Caki2 (cell line): Measurements from ENCODE around the gene PRAC2. TPM values are rescaled to one million over a fixed set of nuclear protein-coding genes. Genes with fewer than 3 reads are reported as not detected.
"Not testable (repeated sequence)": the region's sequence is repeated elsewhere in the genome, so short reads cannot be mapped to it uniquely, and the experiment has no call there.

Source experiments
- DNase-seq: peaks from one replicate; pipeline ENCODE4 v3.0.0-alpha.2; 2015; ENCODE audit warnings: low read depth
- in situ Hi-C: cut with HindIII; loops from 2 replicates; pipeline ENCODE4 v1.10.0; 2016; ENCODE audit warnings: low sequenced_read_pairs, low pct_unique_long_range_greater_than_20kb, mixed read lengths
- total RNA-seq: library from RNA; depleted of rRNA; stranded (reverse); fragments of >200 nt; shearing (Covaris generic); gene quantifications from 2 replicates; pipeline ENCODE4 v1.2.3, GENCODE V29; 2014; ENCODE audit warnings: low replicate concordance; rRNA removed

The PRAC2 gene
- not detected in 2 replicates for total RNA-seq

- in situ Hi-C loops = no loop called here
- no peak for DNase-seq
Measured at GRCh38 chr17:48722915-48723422, at the start of gene PRAC2. TSS of gene PRAC2 (plus strand) at chr17:48723185. CDS start at chr17:48724411, 1,226 bp downstream.

- in situ Hi-C loops = no loop called here
- no peak for DNase-seq
Measured at GRCh38 chr17:48676963-48677558, 45.9 kb upstream of the PRAC2 start.

GRCh38 chr17:48678141-48678971 lies 44.6 kb upstream of the PRAC2 start:
- in situ Hi-C loops = no loop called here
- peak; percentile 44 for DNase-seq

- in situ Hi-C loops = no loop called here
- no peak for DNase-seq
Measured at GRCh38 chr17:48679385-48680096, 43.4 kb upstream of the PRAC2 start.

GRCh38 chr17:48681609-48682008 lies 41.4 kb upstream of the PRAC2 start:
- in situ Hi-C loops = no loop called here
- DNase-seq = no peak

GRCh38 chr17:48690655-48691054 lies 32.3 kb upstream of the PRAC2 start:
- in situ Hi-C loops = no loop called here

GRCh38 chr17:48692049-48692448 lies 30.9 kb upstream of the PRAC2 start:
- no peak for DNase-seq

More at GRCh38 chr17:48690655-48691054, 32.3 kb upstream of the PRAC2 start:
- no peak for DNase-seq

GRCh38 chr17:48693178-48693577 lies 29.8 kb upstream of the PRAC2 start:
- no peak for DNase-seq
- in situ Hi-C loops = no loop called here

More at GRCh38 chr17:48692049-48692448, 30.9 kb upstream of the PRAC2 start:
- in situ Hi-C loops = no loop called here

- in situ Hi-C loops = no loop called here
- DNase-seq = no peak
Measured at GRCh38 chr17:48701864-48702532, 21.0 kb upstream of the PRAC2 start.

- no peak for DNase-seq
- in situ Hi-C loops = no loop called here
Measured at GRCh38 chr17:48704361-48705248, 18.4 kb upstream of the PRAC2 start.

- in situ Hi-C loops = no loop called here
- DNase-seq = no peak
Measured at GRCh38 chr17:48711128-48711527, 11.9 kb upstream of the PRAC2 start.

- in situ Hi-C loops = no loop called here
- no peak for DNase-seq
Measured at GRCh38 chr17:48715496-48716399, 7.2 kb upstream of the PRAC2 start.

- not testable (repeated sequence) for DNase-seq
Measured at GRCh38 chr17:48716549-48716948, 6.4 kb upstream of the PRAC2 start.

GRCh38 chr17:48717367-48718226 lies 5.4 kb upstream of the PRAC2 start:
- in situ Hi-C loops = no loop called here

More at GRCh38 chr17:48716549-48716948, 6.4 kb upstream of the PRAC2 start:
- in situ Hi-C loops = not testable (repeated sequence)

GRCh38 chr17:48718227-48718760 lies 4.7 kb upstream of the PRAC2 start:
- in situ Hi-C loops = no loop called here
- DNase-seq = no peak

More at GRCh38 chr17:48717367-48718226, 5.4 kb upstream of the PRAC2 start:
- no peak for DNase-seq
